HUES6 (cell line): ENCODE results near the gene FAM8A1.
"Not testable (repeated sequence)": the region's sequence is repeated elsewhere in the genome, so short reads cannot be mapped to it uniquely, and the experiment has no call there.

Experiments
- H3K27ac ChIP-seq: 2 replicates; pipeline ENCODE4 v1.7.0; 2013; ENCODE audit warnings: low read depth, mild to moderate bottlenecking, low read length, inconsistent platforms
- H3K27me3 ChIP-seq: 2 replicates; pipeline ENCODE4 v1.6.1; 2013; ENCODE audit warnings: low read length; ENCODE audit not compliant: control insufficient read depth, insufficient read depth
- H3K36me3 ChIP-seq: 2 replicates; pipeline ENCODE4 v1.6.1; 2013; ENCODE audit warnings: low read length; ENCODE audit not compliant: control insufficient read depth, insufficient read depth
- H3K4me1 ChIP-seq: 2 replicates; pipeline ENCODE4 v1.6.1; 2013; ENCODE audit warnings: low read length; ENCODE audit not compliant: control insufficient read depth, insufficient read depth
- H3K4me3 ChIP-seq: 2 replicates; pipeline ENCODE4 v1.5.1; 2013; ENCODE audit warnings: low read depth, low read length
- H3K9ac ChIP-seq: one replicate; pipeline ENCODE4 v1.6.1; 2013; ENCODE audit warnings: mild to moderate bottlenecking, low read length
- H3K9me3 ChIP-seq: 2 replicates; pipeline ENCODE4 v1.6.1; 2013; ENCODE audit warnings: low read depth, low read length; ENCODE audit not compliant: control insufficient read depth, insufficient read depth

FAM8A1 gene

DNA sequence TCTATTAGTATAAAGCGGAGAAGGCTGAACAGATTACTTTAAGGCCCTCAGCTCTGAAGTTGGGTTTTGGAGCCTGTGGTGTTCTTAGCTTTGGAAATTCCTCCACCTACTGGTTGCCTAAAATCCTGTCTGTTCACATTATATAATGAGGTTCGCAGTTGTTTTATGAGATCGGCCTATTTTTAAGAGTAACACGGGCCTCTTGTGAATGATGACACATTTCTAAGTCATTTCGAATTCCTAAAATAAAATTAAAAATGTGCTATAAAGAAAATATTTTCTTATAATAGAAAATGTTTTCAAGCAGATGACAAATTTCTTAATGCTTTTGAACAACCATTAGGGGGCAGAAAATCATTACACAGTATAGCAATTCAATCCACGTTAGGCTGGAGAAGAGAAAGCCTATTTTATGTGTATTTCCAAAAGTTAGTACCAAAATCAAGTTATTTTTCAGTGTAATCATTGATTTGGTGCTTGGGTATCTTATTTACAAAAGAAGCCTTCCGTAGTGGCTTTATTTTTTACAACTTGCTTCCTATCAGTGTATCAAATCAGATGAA, 15.8 kb upstream of the FAM8A1 start:
- H3K9me3 ChIP-seq = no peaks in the 10 kb centered on the region
- no peaks in the 10 kb centered on the region for H3K27me3 ChIP-seq
- no peak overlapping the region for H3K27ac ChIP-seq
- H3K36me3 ChIP-seq = no peaks in the 10 kb centered on the region
- H3K9ac ChIP-seq = no peak overlapping the region
- no peak overlapping the region for H3K4me3 ChIP-seq
- no peaks in the 10 kb centered on the region for H3K4me1 ChIP-seq

DNA sequence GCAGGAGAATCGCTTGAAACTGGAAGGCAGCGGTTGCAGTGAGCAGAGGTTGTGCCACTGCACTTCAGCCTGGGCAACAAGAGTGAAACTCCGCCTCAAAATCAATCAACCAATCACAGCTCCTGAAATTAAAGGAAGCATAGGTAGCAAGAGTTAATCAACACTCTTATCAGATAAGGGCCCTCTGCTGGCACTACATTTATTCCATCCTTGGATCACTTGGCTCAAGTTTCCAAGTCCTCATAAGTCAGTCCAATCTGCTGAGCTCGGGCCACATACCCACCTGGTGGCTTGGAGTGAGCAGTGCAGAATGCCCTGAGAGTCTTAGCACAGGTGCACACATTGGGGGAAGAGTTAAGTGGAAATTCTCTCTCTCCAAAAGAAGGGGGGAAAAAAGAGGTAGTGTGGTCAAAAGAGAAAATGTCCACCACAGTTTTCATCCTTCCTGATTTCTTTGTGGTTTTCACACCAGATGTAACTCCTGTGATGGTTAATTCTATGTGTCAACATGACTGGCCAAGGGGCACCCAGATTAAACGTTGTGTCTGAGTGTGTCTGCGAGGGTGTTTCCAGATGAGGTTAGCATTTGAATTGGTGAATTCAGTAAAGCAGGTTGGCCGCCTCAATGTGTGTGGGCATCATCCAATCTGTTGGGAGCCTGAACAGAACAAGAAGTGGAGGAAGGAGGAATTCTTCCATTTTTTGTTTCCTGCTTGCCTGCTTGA, 14.2 kb upstream of the FAM8A1 start:
- Histone ChIP-seq H3K4me1 (no peaks in the 10 kb centered on the region), H3K27me3 (no peaks in the 10 kb centered on the region), H3K4me3 (no peak overlapping the region), H3K9me3 (no peaks in the 10 kb centered on the region), H3K9ac (no peak overlapping the region), H3K36me3 (no peaks in the 10 kb centered on the region), H3K27ac (no peak overlapping the region)

GRCh38 chr6:17586623-17587022, 13.5 kb upstream of the FAM8A1 start:
- H3K9ac ChIP-seq, H3K9me3 ChIP-seq, H3K4me1 ChIP-seq, H3K36me3 ChIP-seq, H3K27ac ChIP-seq, H3K4me3 ChIP-seq, H3K27me3 ChIP-seq: not testable (repeated sequence)

DNA sequence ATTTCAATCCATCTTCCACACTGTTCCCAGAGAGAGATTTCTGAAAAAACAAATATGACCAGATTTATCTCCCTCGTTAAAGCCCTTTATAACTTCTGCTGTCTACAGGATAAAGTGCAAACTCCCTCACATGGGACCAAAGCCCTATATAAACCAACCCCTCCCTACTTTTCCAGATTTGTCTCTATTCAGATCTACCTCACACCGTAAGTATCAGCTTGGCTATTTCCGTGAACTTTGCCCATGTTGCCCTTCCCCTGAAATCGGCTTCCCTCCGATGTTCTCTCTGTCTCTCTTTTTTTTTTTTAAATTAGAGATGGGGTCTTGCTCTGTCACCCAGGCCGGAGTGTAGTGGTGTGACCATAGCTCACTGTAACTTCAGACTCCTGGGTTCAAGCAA, 12.1 kb upstream of the FAM8A1 start:
- Histone ChIP-seq H3K4me3 (no peak overlapping the region), H3K4me1 (no peaks in the 10 kb centered on the region), H3K9ac (no peak overlapping the region), H3K36me3 (no peaks in the 10 kb centered on the region), H3K27me3 (no peaks in the 10 kb centered on the region), H3K9me3 (no peaks in the 10 kb centered on the region), H3K27ac (no peak overlapping the region)

- Histone ChIP-seq H3K27ac (no peak overlapping the region), H3K4me1 (no peaks in the 10 kb centered on the region), H3K9ac (no peak overlapping the region), H3K9me3 (no peaks in the 10 kb centered on the region), H3K36me3 (no peaks in the 10 kb centered on the region), H3K4me3 (no peak overlapping the region), H3K27me3 (no peaks in the 10 kb centered on the region)
These were observed 10.6 kb upstream of the FAM8A1 start for GRCh38 chr6:17589406-17590096.

DNA sequence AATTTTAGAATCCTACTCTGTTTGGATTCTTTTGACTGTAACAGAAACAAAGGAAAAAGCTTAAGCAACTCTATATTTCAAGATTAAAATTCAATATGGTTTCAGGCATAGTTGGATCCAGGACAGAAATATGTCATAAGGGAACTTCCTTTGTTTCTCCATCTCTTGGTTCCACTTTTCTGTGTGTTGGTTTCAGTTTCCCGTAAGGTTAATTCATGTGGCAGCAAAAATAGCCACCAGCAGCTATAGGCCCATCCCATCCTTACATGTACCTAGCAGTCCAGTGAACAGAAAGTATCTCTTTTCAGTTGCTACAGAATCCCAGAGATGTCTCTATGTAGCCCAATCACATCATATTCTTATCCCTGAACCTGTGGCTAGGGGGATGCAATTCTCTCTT, 8.8 kb upstream of the FAM8A1 start:
- Histone ChIP-seq H3K27me3 (no peaks in the 10 kb centered on the region), H3K27ac (no peak overlapping the region), H3K4me1 (no peaks in the 10 kb centered on the region), H3K9me3 (no peaks in the 10 kb centered on the region), H3K36me3 (no peaks in the 10 kb centered on the region), H3K9ac (no peak overlapping the region), H3K4me3 (no peak overlapping the region)

DNA sequence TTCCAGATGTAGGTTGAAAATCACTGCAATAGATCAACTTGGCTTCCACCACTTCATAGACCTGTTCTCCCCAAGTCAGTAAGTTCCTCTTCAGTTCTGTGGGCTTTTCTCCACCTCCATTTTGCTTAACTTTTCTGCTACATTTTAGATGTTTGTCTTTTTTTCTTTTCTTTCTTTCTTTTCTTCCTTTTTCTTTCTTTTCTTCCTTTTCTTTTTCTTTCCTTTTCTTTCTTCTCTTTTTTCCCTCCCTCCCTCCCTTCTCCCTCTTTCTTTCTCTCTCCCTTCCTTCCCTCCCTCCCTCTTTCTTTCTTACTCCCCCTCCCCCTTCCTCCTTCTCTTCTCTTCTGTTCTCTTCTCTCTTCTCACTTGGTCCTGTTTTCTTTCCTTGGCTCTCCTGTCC, 6.9 kb upstream of the FAM8A1 start:
- Histone ChIP-seq H3K4me1 (no peaks in the 10 kb centered on the region), H3K4me3 (no peak overlapping the region), H3K9me3 (no peaks in the 10 kb centered on the region), H3K27me3 (no peaks in the 10 kb centered on the region), H3K27ac (no peak overlapping the region), H3K36me3 (no peaks in the 10 kb centered on the region), H3K9ac (no peak overlapping the region)

DNA sequence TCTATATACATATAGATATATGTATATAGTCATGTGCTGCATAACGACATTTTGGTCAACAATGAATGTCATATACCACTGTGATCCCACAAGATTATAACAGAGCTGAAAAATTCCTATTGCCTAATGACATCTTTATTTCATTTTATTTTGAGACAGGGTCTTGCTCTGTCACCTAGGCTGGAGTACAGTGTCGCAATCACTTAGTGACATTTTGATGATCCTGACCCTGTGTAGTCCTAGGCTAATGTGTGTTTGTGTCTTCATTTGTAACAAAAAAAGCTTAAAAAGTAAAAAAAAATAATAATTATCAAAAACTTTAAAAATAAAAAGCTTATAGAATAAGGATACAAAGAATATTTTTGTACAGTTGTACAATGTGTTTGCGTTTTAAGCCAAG, 4.0 kb upstream of the FAM8A1 start:
- Histone ChIP-seq H3K36me3 (no peaks in the 10 kb centered on the region), H3K4me1 (no peaks in the 10 kb centered on the region), H3K9ac (no peak overlapping the region), H3K27ac (no peak overlapping the region), H3K9me3 (no peaks in the 10 kb centered on the region), H3K27me3 (no peaks in the 10 kb centered on the region), H3K4me3 (no peak overlapping the region)

DNA sequence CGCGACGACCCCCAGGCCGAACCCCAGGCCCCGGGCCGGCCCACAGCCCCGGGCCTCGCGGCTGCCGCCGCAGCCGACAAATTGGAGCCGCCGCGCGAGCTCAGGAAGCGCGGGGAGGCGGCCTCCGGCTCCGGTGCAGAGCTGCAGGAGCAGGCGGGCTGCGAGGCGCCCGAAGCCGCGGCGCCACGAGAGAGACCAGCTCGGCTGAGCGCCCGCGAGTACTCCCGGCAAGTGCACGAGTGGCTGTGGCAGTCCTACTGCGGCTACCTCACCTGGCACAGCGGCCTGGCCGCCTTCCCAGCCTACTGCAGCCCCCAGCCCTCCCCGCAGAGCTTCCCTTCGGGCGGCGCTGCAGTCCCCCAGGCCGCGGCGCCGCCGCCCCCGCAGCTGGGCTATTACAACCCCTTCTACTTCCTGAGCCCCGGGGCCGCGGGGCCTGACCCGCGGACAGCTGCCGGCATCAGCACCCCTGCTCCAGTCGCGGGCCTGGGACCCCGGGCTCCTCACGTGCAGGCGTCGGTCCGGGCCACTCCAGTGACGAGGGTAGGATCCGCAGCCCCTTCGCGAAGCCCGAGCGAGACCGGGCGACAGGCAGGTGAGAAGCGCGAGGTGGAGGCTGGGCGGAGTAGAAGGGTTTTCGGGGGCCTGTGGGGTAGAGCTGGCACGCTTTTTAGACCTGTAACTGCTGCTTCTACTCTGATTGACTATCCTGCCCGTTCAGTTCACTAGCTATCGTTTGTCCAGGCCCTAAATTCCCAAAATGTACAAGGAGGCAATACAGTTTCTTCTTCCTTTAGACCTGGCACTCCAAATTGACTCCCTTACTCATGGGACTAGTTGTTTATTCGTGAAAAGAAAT, 654 bp downstream of the FAM8A1 start:
- H3K27me3 ChIP-seq = no peaks in the 10 kb centered on the region
- peak overlapping the region; percentile 86; the same call in 1 of the 2 replicates for H3K27ac ChIP-seq
- H3K4me3 ChIP-seq = peak overlapping the region; percentile 65

DNA sequence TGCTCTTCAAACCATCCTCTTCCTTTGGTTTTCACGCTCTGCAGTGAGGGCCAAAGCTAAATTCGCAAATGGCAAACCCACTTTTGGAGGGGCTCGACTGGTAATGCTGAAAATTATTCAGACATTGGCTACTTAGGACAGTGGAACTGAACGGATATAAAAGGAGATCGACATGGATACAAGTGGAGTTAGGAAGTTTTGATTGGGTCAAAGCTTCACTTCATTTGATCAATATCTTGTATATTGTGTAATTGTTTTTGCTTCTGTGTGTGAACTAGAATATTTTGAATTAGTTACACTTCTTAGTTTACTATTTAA, 1.2 kb downstream of the FAM8A1 start:
- Histone ChIP-seq H3K27ac (no peak overlapping the region), H3K4me3 (peak overlapping the region; percentile 65), H3K27me3 (no peaks in the 10 kb centered on the region), H3K9ac (peak overlapping the region; percentile 52), H3K4me1 (no peaks in the 10 kb centered on the region), H3K9me3 (no peaks in the 10 kb centered on the region), H3K36me3 (peaks cover 1% of the 10 kb centered on the region; the same call in 1 of the 2 replicates)

More for the DNA sequence above, 654 bp downstream of the FAM8A1 start:
- H3K9ac ChIP-seq = peak overlapping the region; percentile 52
- no peaks in the 10 kb centered on the region for H3K36me3 ChIP-seq
- no peaks in the 10 kb centered on the region for H3K4me1 ChIP-seq
- H3K9me3 ChIP-seq = no peaks in the 10 kb centered on the region

GRCh38 chr6:17602888-17603287, 2.8 kb downstream of the FAM8A1 start:
- H3K4me1 ChIP-seq = no peaks in the 10 kb centered on the region
- H3K27ac ChIP-seq = no peak overlapping the region
- no peak overlapping the region for H3K4me3 ChIP-seq
- no peaks in the 10 kb centered on the region for H3K9me3 ChIP-seq
- H3K9ac ChIP-seq = no peak overlapping the region
- H3K27me3 ChIP-seq = no peaks in the 10 kb centered on the region
- H3K36me3 ChIP-seq = peaks cover 6% of the 10 kb centered on the region; the same call in 1 of the 2 replicates
